ENCODE data around the gene DAGLA. TPM values are rescaled to one million over a fixed set of nuclear protein-coding genes. Genes with fewer than 3 reads are reported as not detected.
A peak's percentile ranks its signal among the peaks of the same experiment; 100 is the strongest.

DAGLA gene
- total and polyA plus RNA-seq, 2 of the 13 experiments (the other 11 are each of a cell fraction or from before 2014, with no cell fraction given) = 2.6 to 3.9 TPM

- TF ChIP-seq CREB1 (IDR thresholded peaks at IDR 0.05) = peak; percentile 15; the same call in 1 of the 2 replicates
- no peak for TF ChIP-seq CREB1 (CRISPR knock-in tag; IDR thresholded peaks at IDR 0.05)
- peak; percentile 70; the same call in 1 of the 3 replicates for TF ChIP-seq MXI1 (IDR thresholded peaks at IDR 0.05; ENCODE audit: borderline replicate concordance, low read depth, low read length)
- peak; percentile 60 for TF ChIP-seq ZNF687 (CRISPR knock-in tag; IDR thresholded peaks at IDR 0.05)
- peak; percentile 61; the same call in 1 of the 2 replicates for TF ChIP-seq ARID4A (CRISPR knock-in tag; IDR thresholded peaks at IDR 0.05; ENCODE audit: borderline replicate concordance)
- TF ChIP-seq CREM (IDR thresholded peaks at IDR 0.05) = no peak
- TF ChIP-seq CREM (CRISPR knock-in tag; IDR thresholded peaks at IDR 0.05) = no peak
- TF ChIP-seq, protein P1, sequence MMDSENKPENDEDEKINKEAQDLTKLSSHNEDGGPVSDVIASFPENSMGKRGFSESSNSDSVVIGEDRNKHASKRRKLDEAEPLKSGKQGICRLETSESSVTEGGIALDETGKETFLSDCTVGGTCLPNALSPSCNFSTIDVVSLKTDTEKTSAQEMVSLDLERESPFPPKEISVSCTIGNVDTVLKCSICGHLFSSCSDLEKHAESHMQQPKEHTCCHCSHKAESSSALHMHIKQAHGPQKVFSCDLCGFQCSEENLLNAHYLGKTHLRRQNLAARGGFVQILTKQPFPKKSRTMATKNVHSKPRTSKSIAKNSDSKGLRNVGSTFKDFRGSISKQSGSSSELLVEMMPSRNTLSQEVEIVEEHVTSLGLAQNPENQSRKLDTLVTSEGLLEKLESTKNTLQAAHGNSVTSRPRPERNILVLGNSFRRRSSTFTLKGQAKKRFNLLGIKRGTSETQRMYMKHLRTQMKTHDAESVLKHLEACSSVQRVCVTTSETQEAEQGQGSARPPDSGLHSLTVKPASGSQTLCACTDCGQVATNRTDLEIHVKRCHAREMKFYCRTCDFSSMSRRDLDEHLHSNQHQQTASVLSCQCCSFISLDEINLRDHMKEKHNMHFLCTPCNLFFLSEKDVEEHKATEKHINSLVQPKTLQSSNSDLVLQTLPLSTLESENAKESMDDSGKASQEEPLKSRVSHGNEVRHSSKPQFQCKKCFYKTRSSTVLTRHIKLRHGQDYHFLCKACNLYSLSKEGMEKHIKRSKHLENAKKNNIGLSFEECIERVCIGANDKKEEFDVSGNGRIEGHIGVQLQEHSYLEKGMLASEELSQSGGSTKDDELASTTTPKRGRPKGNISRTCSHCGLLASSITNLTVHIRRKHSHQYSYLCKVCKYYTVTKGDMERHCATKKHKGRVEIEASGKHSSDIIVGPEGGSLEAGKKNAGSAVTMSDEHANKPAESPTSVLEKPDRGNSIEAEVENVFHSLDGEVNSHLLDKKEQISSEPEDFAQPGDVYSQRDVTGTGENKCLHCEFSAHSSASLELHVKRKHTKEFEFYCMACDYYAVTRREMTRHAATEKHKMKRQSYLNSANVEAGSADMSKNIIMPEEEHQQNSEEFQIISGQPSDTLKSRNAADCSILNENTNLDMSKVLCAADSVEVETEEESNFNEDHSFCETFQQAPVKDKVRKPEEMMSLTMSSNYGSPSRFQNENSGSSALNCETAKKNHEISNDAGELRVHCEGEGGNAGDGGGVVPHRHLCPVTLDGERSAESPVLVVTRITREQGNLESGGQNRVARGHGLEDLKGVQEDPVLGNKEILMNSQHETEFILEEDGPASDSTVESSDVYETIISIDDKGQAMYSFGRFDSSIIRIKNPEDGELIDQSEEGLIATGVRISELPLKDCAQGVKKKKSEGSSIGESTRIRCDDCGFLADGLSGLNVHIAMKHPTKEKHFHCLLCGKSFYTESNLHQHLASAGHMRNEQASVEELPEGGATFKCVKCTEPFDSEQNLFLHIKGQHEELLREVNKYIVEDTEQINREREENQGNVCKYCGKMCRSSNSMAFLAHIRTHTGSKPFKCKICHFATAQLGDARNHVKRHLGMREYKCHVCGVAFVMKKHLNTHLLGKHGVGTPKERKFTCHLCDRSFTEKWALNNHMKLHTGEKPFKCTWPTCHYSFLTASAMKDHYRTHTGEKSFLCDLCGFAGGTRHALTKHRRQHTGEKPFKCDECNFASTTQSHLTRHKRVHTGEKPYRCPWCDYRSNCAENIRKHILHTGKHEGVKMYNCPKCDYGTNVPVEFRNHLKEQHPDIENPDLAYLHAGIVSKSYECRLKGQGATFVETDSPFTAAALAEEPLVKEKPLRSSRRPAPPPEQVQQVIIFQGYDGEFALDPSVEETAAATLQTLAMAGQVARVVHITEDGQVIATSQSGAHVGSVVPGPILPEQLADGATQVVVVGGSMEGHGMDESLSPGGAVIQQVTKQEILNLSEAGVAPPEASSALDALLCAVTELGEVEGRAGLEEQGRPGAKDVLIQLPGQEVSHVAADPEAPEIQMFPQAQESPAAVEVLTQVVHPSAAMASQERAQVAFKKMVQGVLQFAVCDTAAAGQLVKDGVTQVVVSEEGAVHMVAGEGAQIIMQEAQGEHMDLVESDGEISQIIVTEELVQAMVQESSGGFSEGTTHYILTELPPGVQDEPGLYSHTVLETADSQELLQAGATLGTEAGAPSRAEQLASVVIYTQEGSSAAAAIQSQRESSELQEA (CRISPR knock-in tag; IDR thresholded peaks at IDR 0.05; ENCODE audit: not compliant biosample characterization) = peak; percentile 47
- peak; percentile 56 for TF ChIP-seq RXRA (CRISPR knock-in tag; IDR thresholded peaks at IDR 0.05)
Observed at GRCh38 chr11:61733120-61733978, 53.2 kb downstream of the DAGLA start (continued).
